T follicular helper cell (primary cell): Measurements from ENCODE around the gene SLC16A10.

ENCODE experiments used
- DNase-seq: peaks from one replicate; pipeline ENCODE4 v3.0.0-alpha.2; 2020; ENCODE audit warnings: low read depth

SLC16A10 gene

GRCh38 chr6:111259089-111259831, 172.0 kb downstream of the SLC16A10 start:
- peak; percentile 98 for DNase-seq

- DNase-seq = no peak
These were observed 173.4 kb downstream of the SLC16A10 start for GRCh38 chr6:111260570-111261298.

- DNase-seq = no peak
These were observed 176.5 kb downstream of the SLC16A10 start for GRCh38 chr6:111263837-111264236.

GRCh38 chr6:111265842-111266241, 178.5 kb downstream of the SLC16A10 start:
- DNase-seq = no peak

- DNase-seq = no peak
These were observed 179.0 kb downstream of the SLC16A10 start for GRCh38 chr6:111266276-111266675.

- DNase-seq = no peak
These were observed 180.5 kb downstream of the SLC16A10 start for GRCh38 chr6:111267764-111268333.

GRCh38 chr6:111269401-111269970, 182.2 kb downstream of the SLC16A10 start:
- no peak for DNase-seq

GRCh38 chr6:111270121-111270520, 182.8 kb downstream of the SLC16A10 start:
- no peak for DNase-seq

- DNase-seq = no peak
These were observed 187.4 kb downstream of the SLC16A10 start for GRCh38 chr6:111274593-111275217.

- DNase-seq = no peak
These were observed 189.0 kb downstream of the SLC16A10 start for GRCh38 chr6:111276335-111276734.

GRCh38 chr6:111276736-111277135, 189.4 kb downstream of the SLC16A10 start:
- no peak for DNase-seq

- no peak for DNase-seq
These were observed 190.5 kb downstream of the SLC16A10 start for GRCh38 chr6:111277819-111278218.

GRCh38 chr6:111278731-111279130, 191.4 kb downstream of the SLC16A10 start:
- no peak for DNase-seq

- DNase-seq = no peak
These were observed 193.2 kb downstream of the SLC16A10 start for GRCh38 chr6:111280445-111280955.
